SU-DHL-6 (cell line): Measurements from ENCODE around the gene CEACAM20.

Source experiments
- CTCF ChIP-seq: fragments of 200-600 bp; sonication (generic); IDR thresholded peaks from one replicate; pipeline ENCODE4 v1.5.1; 2017; ENCODE audit warnings: antibody characterized with exemption, mild to moderate bottlenecking, low read length, moderate library complexity; ENCODE audit not compliant: insufficient read depth, poor library complexity, severe bottlenecking
- EZH2phosphoT487 ChIP-seq: fragments of 200-600 bp; sonication (generic), shearing (Covaris generic); conservative IDR thresholded peaks from 2 replicates; pipeline ENCODE4 v1.6.1; 2018; ENCODE audit warnings: mild to moderate bottlenecking, antibody characterized with exemption, low read length, moderate library complexity, mixed read lengths

GRCh38 chr19:44574186-44574950, 44.9 kb upstream of the CEACAM20 start:
- no peak for TF ChIP-seq CTCF
- no peak for TF ChIP-seq EZH2phosphoT487
